Testis (tissue), 2 donors: Measurements from ENCODE around the gene LARP4.
"Not testable (repeated sequence)": the region's sequence is repeated elsewhere in the genome, so short reads cannot be mapped to it uniquely, and the experiment has no call there.

ENCODE experiments used
- POLR2A ChIP-seq: fragments of 450-650 bp; IDR thresholded peaks from one replicate; pipeline ENCODE4 v1.6.1; 2017; ENCODE audit warnings: antibody characterized with exemption, mild to moderate bottlenecking, moderate library complexity
- TF ChIP-seq, protein P1 (sequence below), 3 experiments: fragments of 450-650 bp in 2 of 3; fragments of 200-600 bp in 1 of 3; sonication (generic) in 1 of 3; IDR thresholded peaks; one replicate each; pipeline ENCODE4 v1.5.1; 2016 to 2019; ENCODE audit warnings: antibody characterized with exemption in 3 of 3, mild to moderate bottlenecking in 2 of 3, moderate library complexity in 1 of 3

- TF ChIP-seq POLR2A, result not testable (repeated sequence)
- TF ChIP-seq, protein P1, sequence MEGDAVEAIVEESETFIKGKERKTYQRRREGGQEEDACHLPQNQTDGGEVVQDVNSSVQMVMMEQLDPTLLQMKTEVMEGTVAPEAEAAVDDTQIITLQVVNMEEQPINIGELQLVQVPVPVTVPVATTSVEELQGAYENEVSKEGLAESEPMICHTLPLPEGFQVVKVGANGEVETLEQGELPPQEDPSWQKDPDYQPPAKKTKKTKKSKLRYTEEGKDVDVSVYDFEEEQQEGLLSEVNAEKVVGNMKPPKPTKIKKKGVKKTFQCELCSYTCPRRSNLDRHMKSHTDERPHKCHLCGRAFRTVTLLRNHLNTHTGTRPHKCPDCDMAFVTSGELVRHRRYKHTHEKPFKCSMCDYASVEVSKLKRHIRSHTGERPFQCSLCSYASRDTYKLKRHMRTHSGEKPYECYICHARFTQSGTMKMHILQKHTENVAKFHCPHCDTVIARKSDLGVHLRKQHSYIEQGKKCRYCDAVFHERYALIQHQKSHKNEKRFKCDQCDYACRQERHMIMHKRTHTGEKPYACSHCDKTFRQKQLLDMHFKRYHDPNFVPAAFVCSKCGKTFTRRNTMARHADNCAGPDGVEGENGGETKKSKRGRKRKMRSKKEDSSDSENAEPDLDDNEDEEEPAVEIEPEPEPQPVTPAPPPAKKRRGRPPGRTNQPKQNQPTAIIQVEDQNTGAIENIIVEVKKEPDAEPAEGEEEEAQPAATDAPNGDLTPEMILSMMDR (IDR thresholded peaks at IDR 0.05), result not testable (repeated sequence)
These were observed 30.0 kb upstream of the LARP4 start for GRCh38 chr12:50370672-50371071.
